Measurements from ENCODE around the gene POLR2I. TPM values are rescaled to one million over a fixed set of nuclear protein-coding genes. Genes with fewer than 3 reads are reported as not detected.

The POLR2I gene
- total and polyA plus RNA-seq, 4 donors, result 11.4 to 110 (median 61.1) TPM

DNA sequence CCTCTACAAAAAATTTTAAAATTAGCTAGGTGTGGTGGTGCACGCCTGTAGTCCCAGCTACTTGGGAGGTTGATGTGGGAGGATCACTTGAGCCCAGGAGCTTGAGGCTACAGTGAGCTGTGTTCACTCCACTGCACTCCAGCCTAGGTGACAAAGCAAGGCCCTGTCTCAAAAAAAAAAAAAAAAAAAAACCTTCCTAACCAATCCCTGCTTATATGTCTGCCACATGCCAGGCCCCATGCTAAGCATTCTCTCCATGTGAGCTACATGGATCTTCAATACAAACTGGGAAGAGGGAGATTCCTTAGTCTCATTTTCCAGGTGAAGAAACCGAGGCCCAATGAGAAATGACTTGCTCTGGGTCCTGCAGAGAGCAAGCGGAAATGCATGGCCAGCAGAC, 6.0 kb downstream of the POLR2I start:
- 98% methylated on average over 3 of the region's 3 CpGs for WGBS
- Histone ChIP-seq H3K9ac (ENCODE audit: low read depth in 1 of 2, low read length in 2 of 2) (no peak overlapping the region), H3K9me3 (ENCODE audit: control insufficient read depth in 4 of 4, low read length in 3 of 4) (no peaks in the 10 kb centered on the region), H3K4me3 (ENCODE audit: low read depth in 1 of 3, low read length in 3 of 3) (no peak overlapping the region), H3K4me1 (ENCODE audit: control insufficient read depth in 4 of 4, insufficient read depth in 4 of 4, low read length in 3 of 4) (peaks cover under 1 to 5% (median 1%) of the 10 kb centered on the region in 4 donors), H3K27ac (ENCODE audit: low read depth in 1 of 2, low read length in 2 of 2) (no peak overlapping the region), H3K27me3 (ENCODE audit: control insufficient read depth in 4 of 4, insufficient read depth in 4 of 4, low read length in 3 of 4) (no peaks in the 10 kb centered on the region), H3K36me3 (ENCODE audit: control insufficient read depth in 4 of 4, insufficient read depth in 3 of 4, low read depth in 1 of 4, low read length in 3 of 4) (peaks cover 0 to 17% (median 3%) of the 10 kb centered on the region in 4 donors)
- no peak for TF ChIP-seq YY1 (IDR thresholded peaks at IDR 0.05)
- TF ChIP-seq, protein P1, sequence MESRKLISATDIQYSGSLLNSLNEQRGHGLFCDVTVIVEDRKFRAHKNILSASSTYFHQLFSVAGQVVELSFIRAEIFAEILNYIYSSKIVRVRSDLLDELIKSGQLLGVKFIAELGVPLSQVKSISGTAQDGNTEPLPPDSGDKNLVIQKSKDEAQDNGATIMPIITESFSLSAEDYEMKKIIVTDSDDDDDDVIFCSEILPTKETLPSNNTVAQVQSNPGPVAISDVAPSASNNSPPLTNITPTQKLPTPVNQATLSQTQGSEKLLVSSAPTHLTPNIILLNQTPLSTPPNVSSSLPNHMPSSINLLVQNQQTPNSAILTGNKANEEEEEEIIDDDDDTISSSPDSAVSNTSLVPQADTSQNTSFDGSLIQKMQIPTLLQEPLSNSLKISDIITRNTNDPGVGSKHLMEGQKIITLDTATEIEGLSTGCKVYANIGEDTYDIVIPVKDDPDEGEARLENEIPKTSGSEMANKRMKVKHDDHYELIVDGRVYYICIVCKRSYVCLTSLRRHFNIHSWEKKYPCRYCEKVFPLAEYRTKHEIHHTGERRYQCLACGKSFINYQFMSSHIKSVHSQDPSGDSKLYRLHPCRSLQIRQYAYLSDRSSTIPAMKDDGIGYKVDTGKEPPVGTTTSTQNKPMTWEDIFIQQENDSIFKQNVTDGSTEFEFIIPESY (IDR thresholded peaks at IDR 0.05), result no peak
- DNase-seq (ENCODE audit: low spot score), result no peak

DNA sequence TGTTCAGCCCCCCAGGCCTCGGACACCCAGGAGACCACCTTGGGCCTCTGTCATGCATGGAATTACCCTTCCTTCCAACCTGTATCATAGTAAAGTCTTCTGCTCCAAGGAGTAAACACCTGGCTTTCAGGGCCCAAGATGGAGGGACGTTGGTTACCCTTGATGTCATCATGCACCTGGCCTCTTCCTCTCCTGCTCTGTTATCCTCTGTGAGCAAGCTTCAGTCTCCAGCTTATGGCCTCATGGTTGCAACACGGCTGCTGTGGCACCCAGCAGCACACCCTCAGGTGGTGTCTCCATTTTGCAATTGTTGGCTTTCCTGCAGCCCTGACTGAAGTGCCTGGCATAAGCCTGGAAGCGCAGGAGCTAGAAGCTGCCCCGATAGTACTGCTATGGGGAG, 7.7 kb downstream of the POLR2I start:
- H3K4me3 ChIP-seq (ENCODE audit: low read depth in 1 of 3, low read length in 3 of 3), result no peak overlapping the region
- H3K36me3 ChIP-seq (ENCODE audit: control insufficient read depth in 4 of 4, insufficient read depth in 3 of 4, low read depth in 1 of 4, low read length in 3 of 4), result peaks cover 0 to 5% (median 0%) of the 10 kb centered on the region in 4 donors
- H3K27me3 ChIP-seq (ENCODE audit: control insufficient read depth in 4 of 4, insufficient read depth in 4 of 4, low read length in 3 of 4), result no peaks in the 10 kb centered on the region
- no peaks in the 10 kb centered on the region for H3K4me1 ChIP-seq (ENCODE audit: control insufficient read depth in 4 of 4, insufficient read depth in 4 of 4, low read length in 3 of 4)
- no peak overlapping the region for H3K27ac ChIP-seq (ENCODE audit: low read depth in 1 of 2, low read length in 2 of 2)
- DNase-seq (ENCODE audit: low spot score), result no peak
- WGBS, result 96% methylated on average over 5 of the region's 5 CpGs
- H3K9me3 ChIP-seq (ENCODE audit: control insufficient read depth in 4 of 4, low read length in 3 of 4), result no peaks in the 10 kb centered on the region
- no peak for TF ChIP-seq JUND (IDR thresholded peaks at IDR 0.05)
- TF ChIP-seq RXRA (IDR thresholded peaks at IDR 0.05), result no peak
- TF ChIP-seq TAF1 (conservative IDR thresholded peaks at IDR 0.05), result no peak
- no peak for TF ChIP-seq SP1 (IDR thresholded peaks at IDR 0.05)
- TF ChIP-seq, protein P2, sequence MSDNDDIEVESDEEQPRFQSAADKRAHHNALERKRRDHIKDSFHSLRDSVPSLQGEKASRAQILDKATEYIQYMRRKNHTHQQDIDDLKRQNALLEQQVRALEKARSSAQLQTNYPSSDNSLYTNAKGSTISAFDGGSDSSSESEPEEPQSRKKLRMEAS (IDR thresholded peaks at IDR 0.05), result no peak
- TF ChIP-seq FOXA2 (IDR thresholded peaks at IDR 0.05), result no peak
- no peak for TF ChIP-seq EGR1 (IDR thresholded peaks at IDR 0.05; ENCODE audit: low read depth in 2 of 2)
- no peak for TF ChIP-seq HNF4G (IDR thresholded peaks at IDR 0.05)
- no peak for TF ChIP-seq FOXA1 (IDR thresholded peaks at IDR 0.05)
- TF ChIP-seq, protein P3, sequence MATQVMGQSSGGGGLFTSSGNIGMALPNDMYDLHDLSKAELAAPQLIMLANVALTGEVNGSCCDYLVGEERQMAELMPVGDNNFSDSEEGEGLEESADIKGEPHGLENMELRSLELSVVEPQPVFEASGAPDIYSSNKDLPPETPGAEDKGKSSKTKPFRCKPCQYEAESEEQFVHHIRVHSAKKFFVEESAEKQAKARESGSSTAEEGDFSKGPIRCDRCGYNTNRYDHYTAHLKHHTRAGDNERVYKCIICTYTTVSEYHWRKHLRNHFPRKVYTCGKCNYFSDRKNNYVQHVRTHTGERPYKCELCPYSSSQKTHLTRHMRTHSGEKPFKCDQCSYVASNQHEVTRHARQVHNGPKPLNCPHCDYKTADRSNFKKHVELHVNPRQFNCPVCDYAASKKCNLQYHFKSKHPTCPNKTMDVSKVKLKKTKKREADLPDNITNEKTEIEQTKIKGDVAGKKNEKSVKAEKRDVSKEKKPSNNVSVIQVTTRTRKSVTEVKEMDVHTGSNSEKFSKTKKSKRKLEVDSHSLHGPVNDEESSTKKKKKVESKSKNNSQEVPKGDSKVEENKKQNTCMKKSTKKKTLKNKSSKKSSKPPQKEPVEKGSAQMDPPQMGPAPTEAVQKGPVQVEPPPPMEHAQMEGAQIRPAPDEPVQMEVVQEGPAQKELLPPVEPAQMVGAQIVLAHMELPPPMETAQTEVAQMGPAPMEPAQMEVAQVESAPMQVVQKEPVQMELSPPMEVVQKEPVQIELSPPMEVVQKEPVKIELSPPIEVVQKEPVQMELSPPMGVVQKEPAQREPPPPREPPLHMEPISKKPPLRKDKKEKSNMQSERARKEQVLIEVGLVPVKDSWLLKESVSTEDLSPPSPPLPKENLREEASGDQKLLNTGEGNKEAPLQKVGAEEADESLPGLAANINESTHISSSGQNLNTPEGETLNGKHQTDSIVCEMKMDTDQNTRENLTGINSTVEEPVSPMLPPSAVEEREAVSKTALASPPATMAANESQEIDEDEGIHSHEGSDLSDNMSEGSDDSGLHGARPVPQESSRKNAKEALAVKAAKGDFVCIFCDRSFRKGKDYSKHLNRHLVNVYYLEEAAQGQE (IDR thresholded peaks at IDR 0.05), result no peak
- TF ChIP-seq, protein P4, sequence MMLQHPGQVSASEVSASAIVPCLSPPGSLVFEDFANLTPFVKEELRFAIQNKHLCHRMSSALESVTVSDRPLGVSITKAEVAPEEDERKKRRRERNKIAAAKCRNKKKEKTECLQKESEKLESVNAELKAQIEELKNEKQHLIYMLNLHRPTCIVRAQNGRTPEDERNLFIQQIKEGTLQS (IDR thresholded peaks at IDR 0.05), result no peak
- no peak for TF ChIP-seq YY1 (IDR thresholded peaks at IDR 0.05)
- no peak for TF ChIP-seq GABPA (IDR thresholded peaks at IDR 0.05 in 1 of 2, conservative IDR thresholded peaks at IDR 0.05 in 1 of 2)
- no peak for TF ChIP-seq HNF4A (conservative IDR thresholded peaks at IDR 0.05)
- no peak for TF ChIP-seq NR2F2 (IDR thresholded peaks at IDR 0.05)
- no peak for TF ChIP-seq RAD21 (IDR thresholded peaks at IDR 0.05)
- TF ChIP-seq, protein P5, sequence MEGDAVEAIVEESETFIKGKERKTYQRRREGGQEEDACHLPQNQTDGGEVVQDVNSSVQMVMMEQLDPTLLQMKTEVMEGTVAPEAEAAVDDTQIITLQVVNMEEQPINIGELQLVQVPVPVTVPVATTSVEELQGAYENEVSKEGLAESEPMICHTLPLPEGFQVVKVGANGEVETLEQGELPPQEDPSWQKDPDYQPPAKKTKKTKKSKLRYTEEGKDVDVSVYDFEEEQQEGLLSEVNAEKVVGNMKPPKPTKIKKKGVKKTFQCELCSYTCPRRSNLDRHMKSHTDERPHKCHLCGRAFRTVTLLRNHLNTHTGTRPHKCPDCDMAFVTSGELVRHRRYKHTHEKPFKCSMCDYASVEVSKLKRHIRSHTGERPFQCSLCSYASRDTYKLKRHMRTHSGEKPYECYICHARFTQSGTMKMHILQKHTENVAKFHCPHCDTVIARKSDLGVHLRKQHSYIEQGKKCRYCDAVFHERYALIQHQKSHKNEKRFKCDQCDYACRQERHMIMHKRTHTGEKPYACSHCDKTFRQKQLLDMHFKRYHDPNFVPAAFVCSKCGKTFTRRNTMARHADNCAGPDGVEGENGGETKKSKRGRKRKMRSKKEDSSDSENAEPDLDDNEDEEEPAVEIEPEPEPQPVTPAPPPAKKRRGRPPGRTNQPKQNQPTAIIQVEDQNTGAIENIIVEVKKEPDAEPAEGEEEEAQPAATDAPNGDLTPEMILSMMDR (IDR thresholded peaks at IDR 0.05; ENCODE audit: low read depth, low read length, missing input control), result no peak
- TF ChIP-seq, protein P1 (IDR thresholded peaks at IDR 0.05), result no peak
- H3K9ac ChIP-seq (ENCODE audit: low read depth in 1 of 2, low read length in 2 of 2), result no peak overlapping the region
